MG63 (cell line): Measurements from ENCODE around the gene NANOGP8. TPM values are rescaled to one million over a fixed set of nuclear protein-coding genes. Genes with fewer than 3 reads are reported as not detected.
"Not testable (repeated sequence)": the region's sequence is repeated elsewhere in the genome, so short reads cannot be mapped to it uniquely, and the experiment has no call there.

Experiments used
- DNase-seq: peaks from one replicate; pipeline ENCODE4 v3.0.0-alpha.2; 2020
- H3K27me3 ChIP-seq: fragments of 250-450 bp; sonication (Bioruptor Pico); 2 replicates; pipeline ENCODE4 v1.5.1; 2020; ENCODE audit warnings: mild to moderate bottlenecking, moderate library complexity
- H3K36me3 ChIP-seq: fragments of 250-450 bp; sonication (Bioruptor Pico); 2 replicates; pipeline ENCODE4 v1.5.1; 2020; ENCODE audit warnings: mild to moderate bottlenecking, moderate library complexity
- H3K4me3 ChIP-seq: fragments of 250-450 bp; sonication (Bioruptor Pico); 2 replicates; pipeline ENCODE4 v1.5.1; 2020; ENCODE audit warnings: mild to moderate bottlenecking, moderate library complexity
- H3K9me3 ChIP-seq: fragments of 250-450 bp; sonication (Bioruptor Pico); 2 replicates; pipeline ENCODE4 v1.5.1; 2020; ENCODE audit warnings: mild to moderate bottlenecking, moderate library complexity
- total RNA-seq: library from RNA; depleted of rRNA; stranded (reverse); fragments of >200 nt; shearing (Covaris generic); gene quantifications from 2 replicates; pipeline ENCODE4 v1.2.3, GENCODE V29; 2014; ENCODE audit warnings: low replicate concordance; rRNA removed

The NANOGP8 gene, protein sequence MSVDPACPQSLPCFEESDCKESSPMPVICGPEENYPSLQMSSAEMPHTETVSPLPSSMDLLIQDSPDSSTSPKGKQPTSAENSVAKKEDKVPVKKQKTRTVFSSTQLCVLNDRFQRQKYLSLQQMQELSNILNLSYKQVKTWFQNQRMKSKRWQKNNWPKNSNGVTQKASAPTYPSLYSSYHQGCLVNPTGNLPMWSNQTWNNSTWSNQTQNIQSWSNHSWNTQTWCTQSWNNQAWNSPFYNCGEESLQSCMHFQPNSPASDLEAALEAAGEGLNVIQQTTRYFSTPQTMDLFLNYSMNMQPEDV
- total RNA-seq, result not detected in 2 replicates

DNA sequence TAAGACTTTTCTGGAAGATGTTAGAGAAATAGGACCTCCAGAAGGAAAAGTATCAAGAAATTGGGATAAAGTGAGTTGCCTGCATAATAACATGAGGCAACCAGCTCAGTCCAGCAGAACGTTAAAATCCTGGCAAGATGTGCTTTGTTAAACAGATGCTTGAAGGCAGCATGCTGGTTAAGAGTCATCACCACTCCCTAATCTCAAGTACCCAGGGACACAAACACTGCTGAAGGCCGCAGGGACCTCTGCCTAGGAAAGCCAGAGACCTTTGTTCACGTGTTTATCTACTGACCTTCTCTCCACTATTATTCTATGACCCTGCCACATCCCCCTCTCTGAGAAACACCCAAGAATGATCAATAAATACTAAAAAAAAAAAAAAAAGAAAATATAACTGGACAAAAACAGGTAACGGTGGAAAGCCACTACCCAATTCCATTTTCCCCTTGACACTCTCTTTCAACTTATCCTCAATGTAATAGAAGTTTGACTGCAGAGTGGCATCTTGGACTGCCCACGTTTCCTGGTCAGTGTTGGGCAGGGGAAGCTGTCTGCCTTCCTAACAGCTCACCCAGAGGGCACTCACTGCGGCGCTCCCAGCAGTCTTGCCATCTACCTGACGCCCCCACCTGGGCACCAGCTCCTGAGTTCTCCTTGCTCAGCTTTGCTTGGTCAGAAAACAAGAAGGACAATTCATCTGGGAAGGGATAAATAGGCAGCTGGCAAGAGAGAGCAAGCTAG lies at the start of gene NANOGP8:
NANOGP8 (minus strand) TSS at position 120 of the 744 bp plus-strand sequence. CDS start 185 bp downstream, outside the sequence.
- not testable (repeated sequence) for H3K36me3 ChIP-seq, DNase-seq, H3K9me3 ChIP-seq, H3K4me3 ChIP-seq, H3K27me3 ChIP-seq

DNA sequence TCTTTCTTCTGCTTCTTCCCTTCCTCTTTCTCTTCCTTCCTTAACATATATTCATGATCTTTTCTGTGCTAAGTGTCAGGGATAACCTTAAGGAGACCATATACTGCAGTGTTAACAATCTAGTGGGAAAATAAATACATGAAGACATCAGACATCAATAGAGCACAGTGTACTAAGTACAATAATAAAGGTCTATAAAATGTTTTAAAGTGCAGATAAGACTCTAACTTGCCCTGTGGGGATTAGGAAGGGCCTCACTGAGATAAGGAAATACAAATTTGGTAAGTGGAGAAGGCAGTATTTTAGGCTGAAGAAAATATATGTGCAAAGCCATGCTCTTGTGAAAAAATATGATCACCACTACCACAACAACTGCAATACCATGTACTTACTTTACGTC lies 49.2 kb upstream of the NANOGP8 start:
- Histone ChIP-seq H3K36me3 (no peaks in the 10 kb centered on the region), H3K9me3 (no peaks in the 10 kb centered on the region), H3K4me3 (no peak overlapping the region), H3K27me3 (no peaks in the 10 kb centered on the region)
- DNase-seq, result no peak

DNA sequence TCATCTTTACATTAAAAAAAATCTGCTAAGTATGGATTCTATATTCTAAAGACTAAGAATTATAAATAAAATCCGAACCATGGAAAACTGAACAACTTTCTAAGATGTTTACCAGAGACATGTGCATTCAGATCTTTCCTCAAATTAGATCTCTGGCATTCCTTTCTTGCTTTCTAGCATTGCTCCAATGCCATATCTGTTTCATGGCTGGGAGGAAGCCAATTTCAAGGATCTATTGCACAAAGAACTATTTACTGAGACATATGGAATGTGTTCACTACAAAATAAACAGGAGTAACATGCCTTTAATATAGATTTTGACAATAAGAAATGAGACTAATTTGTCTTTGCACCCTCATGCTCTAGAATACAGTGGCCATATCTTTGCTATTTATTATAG lies 45.1 kb upstream of the NANOGP8 start:
- Histone ChIP-seq H3K36me3 (no peaks in the 10 kb centered on the region), H3K27me3 (no peaks in the 10 kb centered on the region), H3K4me3 (no peak overlapping the region), H3K9me3 (no peaks in the 10 kb centered on the region)
- DNase-seq, result no peak

DNA sequence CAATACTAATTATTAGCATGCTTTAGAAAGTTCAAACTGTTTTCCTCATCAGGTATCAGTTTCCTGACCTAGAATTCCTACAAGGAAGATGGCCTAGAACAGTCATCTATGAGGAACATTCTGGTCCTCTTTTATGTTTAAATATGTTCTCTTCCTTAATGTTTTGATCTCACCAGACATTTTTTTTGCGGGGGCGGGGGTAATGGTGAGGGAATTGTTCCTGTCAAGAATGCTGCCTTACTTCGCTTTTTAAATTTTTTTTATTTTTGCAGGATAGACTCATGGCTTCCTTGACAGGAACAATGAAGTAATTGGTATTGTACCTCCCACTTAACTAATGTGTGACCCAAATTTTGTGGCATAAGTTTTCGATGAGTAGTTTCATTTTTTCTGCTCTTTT lies 44.3 kb upstream of the NANOGP8 start:
- no peaks in the 10 kb centered on the region for H3K36me3 ChIP-seq
- H3K27me3 ChIP-seq, result no peaks in the 10 kb centered on the region
- no peak overlapping the region for H3K4me3 ChIP-seq
- DNase-seq, result no peak
- H3K9me3 ChIP-seq, result no peaks in the 10 kb centered on the region

DNA sequence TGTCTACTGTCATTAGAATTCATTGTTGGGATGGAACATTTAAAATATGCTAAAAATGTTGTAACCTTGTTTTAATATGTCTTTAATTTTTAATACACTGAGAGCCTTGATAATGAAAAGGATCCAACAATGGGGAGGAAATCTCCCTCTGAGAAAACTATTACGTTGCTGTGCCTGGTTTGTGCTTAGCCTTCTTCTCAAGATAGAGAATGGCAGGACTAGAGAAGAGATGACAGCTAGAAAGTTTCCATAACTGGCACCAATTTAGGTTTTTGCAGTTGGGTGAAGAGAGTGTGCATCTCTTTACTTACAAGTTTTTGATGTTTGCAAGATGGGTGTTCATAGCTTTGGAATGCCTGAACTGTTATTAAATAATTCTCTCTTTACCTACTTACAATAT lies 42.6 kb upstream of the NANOGP8 start:
- no peak overlapping the region for H3K4me3 ChIP-seq
- no peak for DNase-seq
- no peaks in the 10 kb centered on the region for H3K27me3 ChIP-seq
- H3K9me3 ChIP-seq, result no peaks in the 10 kb centered on the region
- H3K36me3 ChIP-seq, result no peaks in the 10 kb centered on the region

DNA sequence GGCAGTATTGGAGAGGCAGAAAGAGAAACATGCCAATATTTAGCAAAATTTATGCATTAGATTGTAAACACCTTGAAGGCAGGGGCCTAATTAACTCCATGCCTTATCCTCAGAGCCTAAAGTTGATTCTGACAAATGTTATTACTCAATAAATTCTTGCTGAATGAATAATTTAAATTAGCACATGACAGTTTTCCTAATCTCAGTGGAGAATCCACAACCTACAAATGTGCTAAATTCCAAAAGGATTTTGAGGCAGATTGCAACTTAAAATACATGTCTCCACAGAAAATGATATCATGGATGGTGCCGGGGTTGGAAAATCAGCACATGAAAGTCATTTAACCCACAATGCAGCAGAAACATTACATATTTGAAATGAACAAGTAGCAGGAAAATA lies 41.1 kb upstream of the NANOGP8 start:
- Histone ChIP-seq H3K36me3 (no peaks in the 10 kb centered on the region), H3K9me3 (no peaks in the 10 kb centered on the region), H3K27me3 (no peaks in the 10 kb centered on the region), H3K4me3 (no peak overlapping the region)
- no peak for DNase-seq

DNA sequence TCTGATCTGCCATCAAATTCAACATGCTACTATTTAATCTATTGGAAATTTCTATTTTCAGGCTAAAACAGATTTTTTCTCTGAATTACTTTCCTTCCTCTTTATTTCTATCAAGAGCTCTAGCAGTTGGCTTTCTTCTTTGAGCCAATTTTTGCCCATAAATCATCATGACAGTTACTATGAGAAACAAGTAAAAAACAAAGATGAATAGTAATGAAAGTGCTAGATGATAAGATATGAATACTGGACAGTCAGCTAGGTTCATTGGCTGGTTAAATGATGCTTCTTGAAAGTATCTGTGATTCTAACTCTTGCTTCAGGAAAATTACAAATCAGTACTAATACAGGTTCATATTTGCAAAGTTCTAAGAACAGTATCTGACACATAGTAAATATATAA lies 38.6 kb upstream of the NANOGP8 start:
- DNase-seq, result no peak
- H3K27me3 ChIP-seq, result no peaks in the 10 kb centered on the region
- H3K9me3 ChIP-seq, result no peaks in the 10 kb centered on the region
- H3K36me3 ChIP-seq, result no peaks in the 10 kb centered on the region
- H3K4me3 ChIP-seq, result no peak overlapping the region

DNA sequence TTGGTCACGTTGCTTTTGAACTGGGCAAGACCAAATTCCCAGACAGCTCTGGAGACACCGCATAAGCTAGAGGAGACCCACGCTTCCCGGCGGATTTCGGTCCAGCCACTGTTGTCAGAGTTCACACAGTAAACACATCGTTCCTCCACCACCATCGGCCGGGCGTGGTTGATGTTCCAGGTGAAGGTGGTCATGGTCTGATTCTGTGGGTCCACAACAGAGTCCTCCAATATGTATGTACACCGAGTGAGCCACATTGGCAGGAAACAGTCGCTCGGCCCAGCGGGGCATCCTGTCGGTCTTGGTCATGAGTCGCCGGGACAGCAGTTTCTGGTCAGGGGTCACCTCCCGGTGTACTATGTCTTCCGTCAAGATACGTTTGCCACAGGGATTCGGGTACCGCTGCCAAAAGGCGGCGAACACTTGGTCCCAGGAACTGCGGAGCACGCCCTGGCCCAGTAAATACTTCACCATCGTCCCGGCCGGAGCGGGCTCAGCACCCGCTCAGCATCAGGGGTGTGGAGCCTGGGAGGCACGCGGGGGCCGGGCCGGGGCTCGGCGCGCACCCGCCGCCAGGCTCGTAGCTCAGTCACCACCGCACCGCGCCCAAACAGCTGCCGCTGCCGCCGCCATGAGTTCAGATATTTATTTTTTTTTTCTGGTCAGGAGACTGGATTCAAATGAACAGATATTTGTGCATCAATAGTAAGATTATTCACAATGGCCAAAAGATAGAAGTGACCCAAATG lies 36.7 kb upstream of the NANOGP8 start:
- H3K9me3 ChIP-seq, result no peaks in the 10 kb centered on the region
- no peak overlapping the region for H3K4me3 ChIP-seq
- H3K36me3 ChIP-seq, result no peaks in the 10 kb centered on the region
- H3K27me3 ChIP-seq, result no peaks in the 10 kb centered on the region
- DNase-seq, result no peak

DNA sequence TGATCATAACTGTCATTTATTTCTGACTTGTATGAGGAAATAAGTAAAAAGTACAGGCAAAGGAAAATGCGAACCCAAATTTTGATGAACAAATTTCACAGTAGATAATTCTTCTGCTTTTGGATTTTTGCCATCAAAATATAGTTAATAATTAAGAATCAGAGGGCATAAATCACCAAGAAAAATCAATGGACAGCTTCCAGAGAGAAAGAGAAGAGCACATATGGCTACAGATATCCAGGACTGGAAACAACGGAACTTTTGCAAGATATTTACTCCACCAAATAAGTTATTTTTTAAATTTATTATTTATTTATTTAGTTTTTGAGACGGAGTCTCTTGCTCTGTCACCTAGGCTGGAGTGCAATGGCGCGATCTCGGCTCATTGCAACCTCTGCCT lies 35.1 kb upstream of the NANOGP8 start:
- Histone ChIP-seq H3K9me3 (no peaks in the 10 kb centered on the region), H3K27me3 (no peaks in the 10 kb centered on the region), H3K4me3 (no peak overlapping the region), H3K36me3 (no peaks in the 10 kb centered on the region)
- DNase-seq, result no peak

DNA sequence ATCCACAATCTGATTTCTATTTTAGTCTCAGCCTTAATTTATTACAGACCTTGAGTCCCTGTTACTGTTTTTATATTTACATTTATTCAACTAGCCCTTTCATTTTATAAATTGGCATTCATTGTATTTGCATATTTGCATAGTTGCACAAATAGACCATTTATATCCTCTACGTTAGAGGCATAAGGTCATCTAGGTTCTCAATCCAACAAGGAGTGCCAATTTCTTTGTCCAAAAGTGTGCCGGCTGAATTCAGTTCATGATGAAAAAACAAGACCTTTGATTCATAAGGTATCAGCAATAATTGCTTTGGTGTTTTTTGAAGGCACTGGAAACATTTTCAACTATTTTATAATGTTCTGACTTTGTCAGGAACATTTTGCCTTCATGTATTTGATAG lies 33.9 kb upstream of the NANOGP8 start:
- no peak overlapping the region for H3K4me3 ChIP-seq
- no peaks in the 10 kb centered on the region for H3K36me3 ChIP-seq
- DNase-seq, result no peak
- H3K27me3 ChIP-seq, result no peaks in the 10 kb centered on the region
- no peaks in the 10 kb centered on the region for H3K9me3 ChIP-seq

DNA sequence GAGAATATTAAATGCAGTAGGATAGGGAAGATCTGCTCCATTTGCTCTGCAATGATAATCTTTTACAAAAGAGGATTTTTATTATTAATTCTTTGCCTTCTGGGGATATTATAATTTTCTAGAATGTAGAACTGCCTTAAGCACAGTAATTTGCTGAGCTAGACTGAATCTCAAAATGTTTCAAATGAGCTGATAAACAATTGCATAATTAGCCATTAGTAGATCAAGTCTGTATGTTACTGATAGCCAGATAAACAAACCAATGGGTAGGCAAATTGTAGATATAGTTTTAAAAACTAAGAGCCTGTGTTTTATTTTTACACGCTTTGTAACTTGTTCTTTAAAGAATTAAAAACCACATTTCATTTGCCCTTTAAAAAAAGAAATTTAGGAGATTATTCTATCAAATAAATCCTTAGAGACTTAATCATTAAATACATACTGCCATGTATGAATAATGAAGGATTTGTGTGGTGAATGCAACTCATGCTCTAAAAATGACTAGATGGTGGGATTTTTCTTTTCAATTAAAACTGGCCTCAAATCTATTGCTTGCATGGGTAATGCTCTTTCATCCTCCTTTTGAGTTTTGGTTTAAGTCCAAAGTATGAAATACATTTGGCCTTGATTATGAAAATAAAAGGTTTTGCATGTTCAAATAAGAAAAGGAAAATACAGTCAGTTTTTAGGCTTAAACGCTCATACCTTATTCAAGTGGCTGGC lies 32.6 kb upstream of the NANOGP8 start:
- H3K27me3 ChIP-seq, result no peaks in the 10 kb centered on the region
- no peak for DNase-seq

DNA sequence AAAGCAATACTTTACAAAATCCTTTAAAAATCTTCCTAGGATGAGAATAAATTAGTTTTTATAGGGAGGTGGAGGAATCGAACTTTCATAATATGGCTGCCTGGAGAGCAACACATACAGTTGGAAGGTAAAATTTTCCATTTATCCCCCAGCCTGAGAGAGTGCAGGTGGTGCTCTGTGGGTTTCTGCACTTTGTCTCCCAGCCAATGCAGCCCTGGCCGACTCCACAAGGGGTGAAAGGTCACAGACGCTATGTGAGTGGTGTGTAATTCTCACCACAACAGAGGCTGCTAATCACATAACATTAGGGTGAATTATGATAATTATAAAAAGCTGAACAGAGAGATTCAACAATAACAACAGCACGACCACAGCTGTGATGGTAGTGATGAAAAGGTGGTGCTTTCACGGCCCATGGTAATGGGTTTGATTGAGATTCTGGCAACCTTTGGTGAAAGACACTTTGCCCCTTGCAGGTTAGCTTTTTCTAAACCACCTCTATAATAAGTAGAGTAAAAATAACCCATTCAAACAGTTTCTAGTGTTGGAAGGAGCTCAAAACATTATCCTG lies 30.1 kb upstream of the NANOGP8 start:
- H3K27me3 ChIP-seq, result no peaks in the 10 kb centered on the region
- no peak for DNase-seq
- H3K36me3 ChIP-seq, result no peaks in the 10 kb centered on the region
- H3K4me3 ChIP-seq, result no peak overlapping the region
- no peaks in the 10 kb centered on the region for H3K9me3 ChIP-seq

More for the DNA sequence above, 32.6 kb upstream of the NANOGP8 start:
- Histone ChIP-seq H3K9me3 (no peaks in the 10 kb centered on the region), H3K36me3 (no peaks in the 10 kb centered on the region), H3K4me3 (no peak overlapping the region)

DNA sequence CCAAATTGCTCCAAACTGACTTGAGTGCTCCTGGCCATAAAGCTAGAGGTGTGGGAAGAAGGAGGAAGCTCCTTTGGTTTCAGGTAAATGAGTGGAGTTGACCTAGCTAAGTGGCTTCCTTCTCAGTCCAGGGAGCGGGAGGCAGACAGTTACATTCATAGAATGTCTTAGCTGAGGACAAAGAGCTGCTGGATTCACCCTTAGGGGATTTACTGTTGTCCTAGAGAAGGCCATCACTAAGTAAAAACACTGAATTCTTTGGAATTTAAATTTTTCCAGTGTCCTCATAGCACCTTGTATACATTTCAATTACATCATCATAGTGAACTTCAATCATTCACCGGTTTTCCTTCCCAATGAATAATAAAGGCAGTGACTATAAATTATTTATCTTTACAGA lies 27.3 kb upstream of the NANOGP8 start:
- no peak overlapping the region for H3K4me3 ChIP-seq

DNA sequence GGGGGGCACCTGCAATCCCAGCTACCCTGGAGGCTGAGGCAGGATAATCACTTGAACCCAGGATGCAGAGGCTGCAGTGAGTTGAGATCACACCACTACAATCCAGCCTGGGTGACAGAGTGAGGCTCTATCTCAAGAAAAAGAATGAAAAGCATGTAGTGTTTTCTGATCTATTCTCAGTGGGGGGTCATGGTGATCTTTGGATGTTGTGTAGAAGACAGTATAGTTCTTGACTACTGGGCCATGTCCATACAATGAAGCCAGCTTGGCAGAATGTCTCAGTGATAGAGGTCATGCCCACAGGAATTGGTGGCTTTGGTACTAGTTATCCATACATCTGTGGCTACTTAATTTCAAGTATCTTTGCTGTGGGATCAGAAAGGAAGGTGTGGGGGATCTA lies 26.8 kb upstream of the NANOGP8 start:
- DNase-seq, result no peak
- Histone ChIP-seq H3K9me3 (no peaks in the 10 kb centered on the region), H3K36me3 (no peaks in the 10 kb centered on the region), H3K4me3 (no peak overlapping the region), H3K27me3 (no peaks in the 10 kb centered on the region)

More for the DNA sequence above, 27.3 kb upstream of the NANOGP8 start:
- Histone ChIP-seq H3K27me3 (no peaks in the 10 kb centered on the region), H3K9me3 (no peaks in the 10 kb centered on the region), H3K36me3 (no peaks in the 10 kb centered on the region)
- no peak for DNase-seq

DNA sequence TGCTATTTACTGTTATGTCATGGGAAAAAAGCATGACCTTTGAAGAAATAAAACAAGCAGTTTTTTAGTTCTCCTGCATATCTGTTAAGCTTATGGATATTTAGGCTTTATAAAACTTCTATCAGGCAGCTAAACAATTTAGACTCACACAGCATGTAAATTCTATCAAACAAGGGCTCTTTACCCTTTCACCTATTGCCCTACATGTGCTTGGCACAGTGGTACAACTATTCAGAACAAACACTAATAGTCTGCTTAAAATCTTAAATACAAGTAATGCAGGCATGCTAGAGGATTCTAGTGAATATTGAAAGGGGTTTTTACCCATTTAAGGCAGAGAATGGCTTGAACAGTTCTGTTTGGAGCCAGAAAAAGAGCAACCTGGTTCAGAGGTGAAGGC lies 23.4 kb upstream of the NANOGP8 start:
- H3K9me3 ChIP-seq, result no peaks in the 10 kb centered on the region
- DNase-seq, result no peak
- H3K27me3 ChIP-seq, result no peaks in the 10 kb centered on the region
- no peak overlapping the region for H3K4me3 ChIP-seq
- no peaks in the 10 kb centered on the region for H3K36me3 ChIP-seq

DNA sequence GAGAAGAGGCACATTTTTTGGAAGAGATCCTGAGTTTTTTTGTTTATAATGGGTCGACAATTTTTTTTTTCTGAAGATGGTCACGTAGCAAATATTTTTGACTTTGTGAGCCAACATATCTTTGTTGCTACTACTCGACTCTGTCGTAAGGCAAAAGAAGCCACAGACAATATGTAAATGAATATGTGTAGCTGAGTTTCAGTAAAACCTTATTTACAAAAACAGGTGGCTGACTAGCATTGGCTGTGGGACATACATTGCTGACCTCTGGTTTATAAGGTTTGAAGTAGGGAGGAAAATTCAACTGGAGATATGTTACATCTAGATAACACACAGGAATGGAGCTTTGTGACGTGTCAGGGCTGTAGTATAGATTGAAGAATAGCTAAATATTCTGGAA lies 22.5 kb upstream of the NANOGP8 start:
- no peak for DNase-seq
- Histone ChIP-seq H3K36me3 (no peaks in the 10 kb centered on the region), H3K9me3 (no peaks in the 10 kb centered on the region), H3K27me3 (no peaks in the 10 kb centered on the region), H3K4me3 (no peak overlapping the region)
